H9 (cell line): ENCODE measurements around the gene LAX1. TPM values are rescaled to one million over a fixed set of nuclear protein-coding genes. Genes with fewer than 3 reads are reported as not detected.
A peak's percentile ranks its signal among the peaks of the same experiment; 100 is the strongest.

ENCODE experiments used
- DNase-seq: peaks from one replicate; pipeline ENCODE4 v3.0.0-alpha.2; 2017
- H2AFZ ChIP-seq: one replicate; pipeline ENCODE4 v1.6.1; 2013; ENCODE audit warnings: mild to moderate bottlenecking, low read length, control low read depth, moderate library complexity
- H2AK5ac ChIP-seq: 2 replicates; pipeline ENCODE4 v1.6.1; 2013; ENCODE audit warnings: low read length, control low read depth, mixed read lengths; ENCODE audit not compliant: insufficient read length
- H2BK120ac ChIP-seq: one replicate; pipeline ENCODE4 v1.6.1; 2013; ENCODE audit warnings: low read depth, mild to moderate bottlenecking, low read length, control low read depth, inconsistent platforms; ENCODE audit not compliant: poor library complexity, severe bottlenecking
- H2BK12ac ChIP-seq: 2 replicates; pipeline ENCODE4 v1.6.1; 2013; ENCODE audit warnings: low read length, control low read depth, mixed read lengths, low read depth; ENCODE audit not compliant: insufficient read length
- H2BK15ac ChIP-seq: 2 replicates; pipeline ENCODE4 v1.6.1; 2013; ENCODE audit warnings: low read depth, low read length, control low read depth
- H2BK20ac ChIP-seq: one replicate; pipeline ENCODE4 v1.6.1; 2013; ENCODE audit warnings: low read depth, mild to moderate bottlenecking, low read length, control low read depth, inconsistent platforms; ENCODE audit not compliant: poor library complexity, severe bottlenecking
- H2BK5ac ChIP-seq: 2 replicates; pipeline ENCODE4 v1.6.1; 2013; ENCODE audit warnings: low read length, control low read depth, mixed read lengths; ENCODE audit not compliant: insufficient read length
- H3K14ac ChIP-seq: 2 replicates; pipeline ENCODE4 v1.6.1; 2013; ENCODE audit warnings: low read length, control low read depth; ENCODE audit not compliant: insufficient read depth
- H3K18ac ChIP-seq: 2 replicates; pipeline ENCODE4 v1.6.1; 2013; ENCODE audit warnings: low read depth, mild to moderate bottlenecking, mixed read lengths, low read length, control low read depth; ENCODE audit not compliant: insufficient read length
- H3K23ac ChIP-seq: 2 replicates; pipeline ENCODE4 v1.6.1; 2013; ENCODE audit warnings: low read length, control low read depth, mixed read lengths, low read depth; ENCODE audit not compliant: insufficient read length
- H3K23me2 ChIP-seq: 2 replicates; pipeline ENCODE4 v1.6.1; 2013; ENCODE audit warnings: low read depth, mild to moderate bottlenecking, mixed read lengths, low read length, control low read depth; ENCODE audit not compliant: insufficient read length, poor library complexity, severe bottlenecking
- H3K27ac ChIP-seq: 2 replicates; pipeline ENCODE4 v1.5.1; 2013; ENCODE audit warnings: low read length, control low read depth, mixed read lengths, low read depth; ENCODE audit not compliant: insufficient read length
- H3K27me3 ChIP-seq: 2 replicates; pipeline ENCODE4 v1.6.1; 2013; ENCODE audit warnings: low read length, control low read depth, inconsistent platforms; ENCODE audit not compliant: insufficient read depth
- H3K4ac ChIP-seq: 2 replicates; pipeline ENCODE4 v1.6.1; 2013; ENCODE audit warnings: low read depth, mild to moderate bottlenecking, control low read depth, inconsistent platforms, low read length, moderate library complexity
- H3K4me1 ChIP-seq: 2 replicates; pipeline ENCODE4 v1.6.1; 2013; ENCODE audit warnings: low read length, control low read depth, inconsistent platforms; ENCODE audit not compliant: insufficient read depth
- H3K4me2 ChIP-seq: 2 replicates; pipeline ENCODE4 v1.6.1; 2013; ENCODE audit warnings: low read length, control low read depth, mixed read lengths; ENCODE audit not compliant: insufficient read length, insufficient read depth
- H3K56ac ChIP-seq: 2 replicates; pipeline ENCODE4 v1.6.1; 2013; ENCODE audit warnings: low read depth, mild to moderate bottlenecking, mixed read lengths, low read length, control low read depth; ENCODE audit not compliant: insufficient read length
- H3K79me1 ChIP-seq: 2 replicates; pipeline ENCODE4 v1.6.1; 2013; ENCODE audit warnings: low read depth, mild to moderate bottlenecking, moderate library complexity, low read length, control low read depth, inconsistent platforms; ENCODE audit not compliant: insufficient read depth, poor library complexity, severe bottlenecking
- H3K79me2 ChIP-seq: 2 replicates; pipeline ENCODE4 v1.6.1; 2013; ENCODE audit warnings: low read length, control low read depth, inconsistent platforms; ENCODE audit not compliant: insufficient read depth
- H3K9ac ChIP-seq: 2 replicates; pipeline ENCODE4 v1.6.1; 2013; ENCODE audit warnings: low read length, control low read depth, mixed read lengths; ENCODE audit not compliant: insufficient read length; ENCODE audit errors: extremely low read depth
- H3K9me3 ChIP-seq: one replicate; pipeline ENCODE4 v1.6.1; 2013; ENCODE audit warnings: low read depth, low read length, inconsistent platforms; ENCODE audit not compliant: control insufficient read depth
- H3T11ph ChIP-seq: one replicate; pipeline ENCODE4 v1.6.1; 2013; ENCODE audit warnings: mild to moderate bottlenecking, low read length, control low read depth, inconsistent platforms
- H4K20me1 ChIP-seq: one replicate; pipeline ENCODE4 v1.6.1; 2013; ENCODE audit not compliant: control insufficient read depth, insufficient read length, insufficient read depth
- H4K5ac ChIP-seq: 2 replicates; pipeline ENCODE4 v1.6.1; 2013; ENCODE audit warnings: low read depth, mild to moderate bottlenecking, mixed read lengths, low read length, control low read depth; ENCODE audit not compliant: insufficient read length
- H4K8ac ChIP-seq: replicated peaks from 2 replicates; pipeline ENCODE4 v1.6.1; 2013; ENCODE audit warnings: low read length, control low read depth, mixed read lengths, low read depth; ENCODE audit not compliant: insufficient read length
- H4K91ac ChIP-seq: 2 replicates; pipeline ENCODE4 v1.6.1; 2013; ENCODE audit warnings: low read depth, mild to moderate bottlenecking, moderate library complexity, mixed read lengths, low read length, control low read depth; ENCODE audit not compliant: insufficient read length
- H3K27ac Mint-ChIP-seq, 3 experiments: 2 replicates in 2 of 3; 3 replicates in 1 of 3; pipeline ENCODE4 v1.8.0; 2020 to 2021; ENCODE audit warnings: mixed read lengths in 3 of 3, mild to moderate bottlenecking in 1 of 3, moderate library complexity in 1 of 3
- H3K27me3 Mint-ChIP-seq: 2 replicates; pipeline ENCODE4 v1.8.0; 2021; ENCODE audit warnings: low read depth, mild to moderate bottlenecking, moderate library complexity, mixed read lengths
- H3K36me3 Mint-ChIP-seq, 3 experiments: 2 replicates in 2 of 3; 3 replicates in 1 of 3; pipeline ENCODE4 v1.8.0; 2020 to 2021; ENCODE audit warnings: low read depth in 3 of 3, mixed read lengths in 3 of 3; ENCODE audit not compliant: insufficient read depth in 1 of 3
- H3K4me1 Mint-ChIP-seq, 2 experiments: 2 replicates each; pipeline ENCODE4 v1.8.0; 2020; ENCODE audit warnings: mixed read lengths in 2 of 2
- H3K4me3 Mint-ChIP-seq, 2 experiments: 2 replicates in 1 of 2; 3 replicates in 1 of 2; pipeline ENCODE4 v1.8.0; 2020 to 2021; ENCODE audit warnings: mild to moderate bottlenecking in 2 of 2, mixed read lengths in 2 of 2, moderate library complexity in 1 of 2
- H3K9me3 Mint-ChIP-seq, 2 experiments: 2 replicates in 1 of 2; 3 replicates in 1 of 2; pipeline ENCODE4 v1.8.0; 2020; ENCODE audit warnings: mild to moderate bottlenecking in 2 of 2, mixed read lengths in 2 of 2, moderate library complexity in 1 of 2
- CTCF ChIP-seq: fragments of 200-600 bp; sonication (generic); conservative IDR thresholded peaks from 3 replicates; pipeline ENCODE4 v1.8.0; 2021; ENCODE audit warnings: antibody characterized with exemption, mild to moderate bottlenecking
- WGBS: extraction: QIAGEN DNeasy Blood & Tissue Kit; methylation state at CpG from one replicate; pipeline ENCODE4 v1.1.7; 2013; ENCODE audit warnings: missing lambda C conversion rate, low lambda C conversion rate, mixed read lengths; ENCODE audit not compliant: insufficient read length; ENCODE audit errors: extremely low coverage; 5-methylcytosine and 5-hydroxymethylcytosine counted together
- total RNA-seq: library from RNA; stranded (reverse); gene quantifications from 2 replicates; pipeline ENCODE4 v1.2.1, GENCODE V29; 2021

LAX1 gene
- total RNA-seq, 1 experiment from 2014 or later: not detected

- Mint-ChIP-seq H3K4me3 (no peak overlapping the region), H3K27ac (peak overlapping the region in 2 of 3 experiments; percentile 13 to 73; a peak in 1 of 7 replicates), H3K27me3 (no peaks in the 10 kb centered on the region), H3K36me3 (peaks cover 0 to 6% (median 5%) of the 10 kb centered on the region in 3 experiments; a peak in 3 of 7 replicates), H3K4me1 (peaks cover 23 to 26% of the 10 kb centered on the region in 2 experiments), H3K9me3 (no peaks in the 10 kb centered on the region)
- Histone ChIP-seq H2AK5ac (no peak overlapping the region), H3K18ac (no peak overlapping the region), H4K5ac (no peak overlapping the region), H3K4me1 (peaks cover 7% of the 10 kb centered on the region; the same call in 1 of the 2 replicates), H3K79me1 (no peaks in the 10 kb centered on the region), H3T11ph (no peak overlapping the region), H2BK5ac (no peak overlapping the region), H4K8ac (no peak overlapping the region), H3K79me2 (no peaks in the 10 kb centered on the region), H2AFZ (no peak overlapping the region), H3K9ac (no peak overlapping the region), H3K9me3 (no peaks in the 10 kb centered on the region), H2BK20ac (no peak overlapping the region), H4K91ac (no peak overlapping the region), H2BK15ac (no peak overlapping the region), H3K23ac (no peak overlapping the region), H3K14ac (no peak overlapping the region), H3K4me2 (no peak overlapping the region), H4K20me1 (no peaks in the 10 kb centered on the region), H3K27ac (no peak overlapping the region), H3K56ac (no peak overlapping the region), H3K27me3 (no peaks in the 10 kb centered on the region), H2BK120ac (no peak overlapping the region), H3K4ac (no peak overlapping the region), H2BK12ac (no peak overlapping the region), H3K23me2 (no peaks in the 10 kb centered on the region)
- WGBS: no CpG with 5 or more reads among the region's 10 CpGs
- peak; percentile 58 for DNase-seq
- TF ChIP-seq CTCF: no peak
These were observed 20.7 kb upstream of the LAX1 start for GRCh38 chr1:203744075-203744972.
